ENCODE measurements around the gene ANO4.
"Not testable (repeated sequence)": the region's sequence is repeated elsewhere in the genome, so short reads cannot be mapped to it uniquely, and the experiment has no call there.

The ANO4 gene

GRCh38 chr12:100875771-100876170 is 81.2 kb downstream of the ANO4 start:
- DNase-seq, result no peak

GRCh38 chr12:100877776-100878175 is 83.2 kb downstream of the ANO4 start:
- DNase-seq, result no peak

GRCh38 chr12:100895192-100895591 is 100.6 kb downstream of the ANO4 start:
- DNase-seq, result no peak

- DNase-seq, result no peak
Observed at GRCh38 chr12:100896192-100896591, 101.6 kb downstream of the ANO4 start.

- no peak for DNase-seq
Observed at GRCh38 chr12:100897240-100897639, 102.7 kb downstream of the ANO4 start.

GRCh38 chr12:100899301-100899700 is 104.7 kb downstream of the ANO4 start:
- DNase-seq, result no peak

GRCh38 chr12:100900808-100901207 is 106.2 kb downstream of the ANO4 start:
- DNase-seq, result no peak

- DNase-seq, result no peak
Observed at GRCh38 chr12:100901266-100901665, 106.7 kb downstream of the ANO4 start.

GRCh38 chr12:100904270-100904669 is 109.7 kb downstream of the ANO4 start:
- DNase-seq, result no peak

- no peak for DNase-seq
Observed at GRCh38 chr12:100908501-100908900, 113.9 kb downstream of the ANO4 start.

- peak; percentile 8 for DNase-seq
Observed at GRCh38 chr12:100913872-100914592, 119.5 kb downstream of the ANO4 start.

- no peak for DNase-seq
Observed at GRCh38 chr12:100919116-100919515, 124.5 kb downstream of the ANO4 start.

GRCh38 chr12:100920493-100920892 is 125.9 kb downstream of the ANO4 start:
- DNase-seq, result no peak

- no peak for DNase-seq
Observed at GRCh38 chr12:100926669-100927248, 132.2 kb downstream of the ANO4 start.

GRCh38 chr12:100927826-100928225 is 133.2 kb downstream of the ANO4 start:
- DNase-seq, result no peak

GRCh38 chr12:100932571-100932970 is 138.0 kb downstream of the ANO4 start:
- no peak for DNase-seq

GRCh38 chr12:100933531-100933930 is 139.0 kb downstream of the ANO4 start:
- DNase-seq, result not testable (repeated sequence)

GRCh38 chr12:100935929-100936328 is 141.4 kb downstream of the ANO4 start:
- DNase-seq, result no peak

- DNase-seq, result no peak
Observed at GRCh38 chr12:100936661-100937060, 142.1 kb downstream of the ANO4 start.

GRCh38 chr12:100940503-100940902 is 145.9 kb downstream of the ANO4 start:
- DNase-seq, result no peak

GRCh38 chr12:100942984-100943749 is 148.6 kb downstream of the ANO4 start:
- DNase-seq, result no peak

- no peak for DNase-seq
Observed at GRCh38 chr12:100951756-100952155, 157.2 kb downstream of the ANO4 start.

GRCh38 chr12:100953217-100953616 is 158.6 kb downstream of the ANO4 start:
- no peak for DNase-seq

- no peak for DNase-seq
Observed at GRCh38 chr12:100953677-100954076, 159.1 kb downstream of the ANO4 start.

All from retina (tissue), 1 donor.